COLO668 (cell line): ENCODE data around the gene QKI.
"Not testable (repeated sequence)": the region's sequence is repeated elsewhere in the genome, so short reads cannot be mapped to it uniquely, and the experiment has no call there.

Experiments used
- DNase-seq: peaks from one replicate; lab custom pipeline; 2025; ENCODE audit not compliant: unreplicated experiment; lab: John Stamatoyannopoulos, UW

The QKI gene

GRCh38 chr6:163438298-163438939 is 23.9 kb downstream of the QKI start:
- DNase-seq: no peak

DNA sequence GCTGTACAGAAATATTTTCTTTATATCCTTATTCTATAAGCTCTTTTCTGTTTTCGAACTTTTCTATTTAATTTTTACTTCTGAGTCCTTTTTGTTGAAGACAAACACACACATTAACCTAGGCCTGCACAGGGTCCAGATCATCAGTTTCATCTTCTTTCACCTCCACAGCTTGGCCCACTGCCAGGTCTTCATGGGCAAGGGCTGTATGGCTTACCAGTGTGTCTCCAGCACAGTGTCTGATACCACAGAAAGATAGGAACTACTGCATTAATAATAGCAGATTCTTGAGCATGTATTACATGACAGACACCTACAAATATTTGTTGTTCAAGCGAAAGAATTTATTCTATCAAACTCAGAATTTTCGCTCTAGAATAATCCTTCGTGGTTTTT is 24.4 kb downstream of the QKI start:
- DNase-seq: peak; percentile 61

- not testable (repeated sequence) for DNase-seq
Measured at GRCh38 chr6:163439390-163439789, 24.9 kb downstream of the QKI start.

GRCh38 chr6:163439997-163440396 is 25.5 kb downstream of the QKI start:
- no peak for DNase-seq

DNA sequence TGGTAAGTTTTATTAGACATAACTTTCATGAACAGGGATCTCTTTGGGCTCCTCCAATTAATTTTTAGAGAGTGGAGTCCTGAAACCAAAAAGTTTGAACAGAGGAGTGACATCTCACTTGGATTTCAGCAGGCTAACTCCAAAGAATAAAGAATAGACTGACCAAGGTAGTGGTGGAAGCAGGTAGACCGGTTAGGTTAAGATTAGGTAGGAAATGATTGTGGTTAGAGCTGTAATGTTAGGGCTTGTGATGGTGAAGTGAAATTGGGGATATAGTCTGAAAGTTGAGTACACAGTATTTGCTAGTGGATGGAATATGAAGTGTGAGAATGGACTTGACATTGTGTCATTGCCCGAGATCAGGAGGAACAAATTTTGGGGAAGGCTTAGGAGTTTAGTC is 27.8 kb downstream of the QKI start:
- no peak for DNase-seq

DNA sequence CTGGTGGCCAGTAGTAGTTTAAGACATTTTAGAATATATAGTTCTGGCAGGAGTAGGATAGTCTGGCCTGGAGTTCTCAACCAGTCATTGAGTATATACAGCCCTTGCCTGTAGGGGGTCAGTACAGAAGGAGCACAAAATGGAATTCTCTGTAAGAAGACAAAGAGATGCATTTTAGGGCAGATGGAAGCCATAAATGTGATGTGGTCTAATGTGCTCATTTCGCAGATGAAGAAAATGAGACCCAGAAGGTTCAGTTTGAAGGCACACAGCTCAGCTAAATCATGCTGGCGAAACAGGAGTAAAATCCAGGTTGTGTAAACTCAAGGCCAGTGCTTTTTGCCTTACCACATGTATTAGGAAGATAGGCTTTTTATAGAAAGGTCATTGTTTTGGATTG is 29.6 kb downstream of the QKI start:
- no peak for DNase-seq

- DNase-seq: no peak
Measured at GRCh38 chr6:163446549-163446948, 32.0 kb downstream of the QKI start.

- no peak for DNase-seq
Measured at GRCh38 chr6:163449076-163449475, 34.6 kb downstream of the QKI start.

DNA sequence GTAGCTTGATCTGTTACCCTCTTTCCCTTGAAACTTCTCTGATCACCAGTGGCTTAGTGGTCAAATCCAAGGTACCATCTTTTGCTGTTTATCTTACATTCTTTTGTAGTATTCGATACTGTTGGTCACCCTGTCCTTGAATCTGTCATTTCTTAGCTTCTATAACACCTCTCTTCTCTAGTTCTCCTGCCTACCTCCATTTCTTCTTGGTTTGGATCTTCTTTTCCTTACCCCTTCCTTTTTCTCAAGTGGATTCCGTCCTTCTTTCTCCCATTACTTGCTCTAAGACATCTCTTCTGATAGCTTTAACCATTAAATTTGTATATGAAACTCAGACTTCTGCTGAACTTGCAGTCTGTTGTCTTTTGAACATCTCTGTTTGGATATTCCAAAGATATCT is 39.9 kb downstream of the QKI start:
- no peak for DNase-seq

- DNase-seq: no peak
Measured at GRCh38 chr6:163455552-163455951, 41.0 kb downstream of the QKI start.

DNA sequence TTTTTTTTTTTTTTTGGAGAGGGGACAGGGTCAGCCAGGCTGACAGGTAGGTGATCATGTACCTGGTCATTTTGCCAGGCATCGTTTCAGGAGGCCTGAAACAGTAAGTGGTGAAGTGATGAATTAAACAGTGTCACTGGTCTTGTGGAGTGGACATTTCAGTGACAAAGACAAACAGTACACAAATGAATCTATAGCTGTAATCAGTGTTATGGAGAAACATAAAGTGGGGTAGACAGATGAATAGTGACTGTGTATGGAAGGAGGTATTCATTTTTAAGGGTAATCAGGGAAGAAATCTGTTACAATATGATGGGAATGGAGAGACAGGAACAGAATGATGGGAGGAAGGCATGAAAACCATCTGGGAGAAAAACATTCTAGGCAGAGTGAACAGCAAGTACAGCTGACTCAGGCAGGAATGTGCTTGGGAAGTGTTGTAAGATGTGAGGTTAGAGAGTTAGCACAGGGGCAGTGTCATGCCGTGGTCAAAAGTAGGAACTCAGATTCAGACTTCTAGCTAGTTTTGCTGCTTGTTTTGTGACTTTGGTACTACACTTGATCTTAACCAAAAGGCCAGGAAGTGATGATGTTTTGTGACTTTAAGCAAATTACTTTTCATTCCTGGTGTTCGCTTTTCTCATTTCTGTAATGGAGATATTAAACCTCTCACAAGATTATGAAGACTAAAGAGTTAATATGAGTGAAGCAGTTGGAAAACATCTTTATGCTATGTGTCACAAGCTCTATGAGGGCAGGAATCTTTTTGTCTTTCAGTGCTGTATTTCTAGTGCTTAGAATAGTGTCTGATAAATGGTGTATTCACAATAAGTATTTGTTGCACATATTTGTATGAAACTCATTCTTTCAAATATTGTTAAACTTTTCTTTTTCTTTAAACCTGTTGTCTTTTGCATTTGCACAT is 43.4 kb downstream of the QKI start:
- DNase-seq: no peak

DNA sequence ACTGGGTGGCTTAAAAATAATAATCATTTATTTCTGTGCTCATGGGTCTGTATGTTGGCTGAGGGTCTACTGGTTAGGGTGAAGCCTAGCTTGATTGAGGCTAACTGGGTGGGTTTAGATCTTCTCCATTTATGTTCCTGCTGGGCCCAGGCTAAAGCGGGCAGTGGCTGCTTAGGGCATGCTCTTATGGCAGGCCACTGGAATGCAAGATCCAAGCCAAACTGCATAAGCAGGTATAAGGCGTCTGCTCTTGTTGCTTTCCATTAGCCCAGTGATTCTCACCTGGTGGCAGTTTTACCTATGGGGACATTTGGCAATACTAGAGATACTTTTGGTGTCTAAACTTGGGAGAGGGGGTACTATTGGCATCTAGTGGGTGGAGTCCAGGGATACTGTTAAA is 44.5 kb downstream of the QKI start:
- no peak for DNase-seq

GRCh38 chr6:163459536-163459935 is 45.0 kb downstream of the QKI start:
- no peak for DNase-seq

- DNase-seq: no peak
Measured at GRCh38 chr6:163460307-163460782, 45.8 kb downstream of the QKI start.

DNA sequence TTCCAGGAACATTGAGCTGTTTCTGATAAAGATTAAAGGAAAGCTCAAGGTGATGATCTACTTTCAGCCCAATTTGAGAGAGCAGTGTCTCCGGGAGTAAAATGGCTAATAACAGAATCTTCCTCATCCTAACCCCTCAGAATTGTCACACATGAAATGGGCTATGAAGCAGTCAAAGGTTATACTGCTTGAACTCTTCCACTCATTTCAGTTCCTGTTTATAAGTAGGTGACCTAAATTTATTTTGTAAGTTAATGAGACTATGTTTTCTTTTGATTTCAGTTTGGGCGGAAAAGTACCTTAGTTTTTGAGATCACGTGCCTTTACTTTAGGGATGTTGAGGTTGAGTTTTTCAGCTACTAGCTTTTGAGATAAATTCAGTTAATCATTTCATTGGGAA is 47.2 kb downstream of the QKI start:
- no peak for DNase-seq

DNA sequence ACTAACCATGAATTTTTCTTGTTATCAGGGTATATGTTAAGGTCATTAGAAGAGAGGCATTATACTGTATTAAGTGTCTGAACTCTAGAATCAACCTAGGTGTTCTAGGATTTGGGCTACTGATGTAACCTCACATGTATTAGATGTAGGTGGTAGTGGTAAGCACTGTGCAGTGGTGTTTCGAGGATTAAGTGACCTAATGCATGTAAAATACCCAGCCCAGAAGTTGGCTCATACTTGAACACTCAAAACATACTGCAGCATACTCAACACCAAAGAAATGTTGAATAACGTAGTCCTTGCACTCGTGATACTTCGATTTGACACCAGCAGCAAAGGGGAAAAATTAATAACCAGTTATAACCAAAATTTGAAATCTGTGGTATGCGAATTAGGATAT is 48.7 kb downstream of the QKI start:
- no peak for DNase-seq

DNA sequence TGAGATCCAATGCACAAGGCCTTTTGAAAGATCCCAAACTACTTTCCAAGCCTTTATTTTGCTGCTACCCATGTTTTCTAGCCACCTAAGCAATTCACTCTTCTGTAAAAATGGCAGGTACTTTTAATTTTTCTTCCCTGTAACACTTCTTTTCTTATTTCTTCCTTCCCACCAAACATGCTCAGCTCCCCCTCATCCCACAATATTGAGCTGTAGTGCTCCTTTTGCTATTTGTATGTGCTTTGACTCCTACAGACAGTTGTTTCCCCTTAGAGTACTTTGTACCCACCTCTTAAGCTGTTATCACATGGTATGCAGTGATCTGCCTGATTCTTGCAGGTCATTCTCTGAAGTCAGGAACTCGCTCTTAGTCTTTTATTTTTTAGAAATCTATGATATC is 49.3 kb downstream of the QKI start:
- no peak for DNase-seq

DNA sequence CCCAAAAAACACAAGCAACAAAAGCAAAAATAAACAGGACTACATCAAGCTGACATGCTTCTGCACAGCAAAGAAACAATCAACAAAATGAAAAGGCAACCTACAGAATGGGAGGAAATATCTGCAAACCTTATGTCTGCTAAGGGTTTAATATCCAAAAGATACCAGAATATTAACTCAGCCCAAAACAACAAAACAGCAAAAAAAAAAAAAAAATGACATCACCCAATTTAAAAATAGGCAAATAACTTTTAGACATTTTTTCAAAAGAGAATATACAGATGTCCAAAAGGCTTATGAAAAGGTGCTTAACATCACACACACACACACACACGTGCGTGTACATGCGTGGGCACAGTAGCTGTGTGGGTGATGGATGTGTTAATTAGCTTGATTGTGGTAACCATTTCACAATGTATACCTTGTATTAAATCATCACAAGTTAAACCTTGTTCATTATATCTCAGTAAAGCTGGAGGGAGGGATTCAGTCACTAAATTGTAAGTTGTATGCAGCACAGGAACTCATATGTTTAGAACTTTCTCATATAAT is 52.4 kb downstream of the QKI start:
- no peak for DNase-seq

GRCh38 chr6:163468738-163469137 is 54.2 kb downstream of the QKI start:
- no peak for DNase-seq

DNA sequence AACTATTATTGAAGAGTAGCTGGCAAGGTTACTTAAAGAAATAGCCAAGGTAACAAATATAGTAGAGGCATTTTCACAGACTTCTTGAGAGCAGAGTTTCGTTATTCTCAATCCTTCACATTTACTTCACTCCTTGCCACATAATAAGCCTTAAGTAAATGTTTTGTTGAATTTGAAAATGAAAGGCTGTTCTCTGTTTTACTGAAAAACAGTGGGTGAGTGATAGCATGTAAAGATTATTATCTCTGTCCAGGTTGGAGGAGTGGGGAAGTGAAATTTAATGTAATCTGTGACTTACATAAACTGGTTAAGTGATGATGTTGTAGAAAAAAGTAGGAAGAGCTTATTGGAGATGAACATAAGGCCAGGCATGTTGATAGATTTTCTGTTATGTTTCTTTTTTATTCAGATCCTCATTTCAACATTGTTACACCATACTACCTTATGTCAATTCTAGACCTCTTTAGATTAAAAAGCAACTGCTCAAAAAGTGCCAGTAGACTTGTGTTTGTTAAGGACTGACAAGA is 55.0 kb downstream of the QKI start:
- no peak for DNase-seq

- DNase-seq: no peak
Measured at GRCh38 chr6:163470611-163471010, 56.1 kb downstream of the QKI start.

DNA sequence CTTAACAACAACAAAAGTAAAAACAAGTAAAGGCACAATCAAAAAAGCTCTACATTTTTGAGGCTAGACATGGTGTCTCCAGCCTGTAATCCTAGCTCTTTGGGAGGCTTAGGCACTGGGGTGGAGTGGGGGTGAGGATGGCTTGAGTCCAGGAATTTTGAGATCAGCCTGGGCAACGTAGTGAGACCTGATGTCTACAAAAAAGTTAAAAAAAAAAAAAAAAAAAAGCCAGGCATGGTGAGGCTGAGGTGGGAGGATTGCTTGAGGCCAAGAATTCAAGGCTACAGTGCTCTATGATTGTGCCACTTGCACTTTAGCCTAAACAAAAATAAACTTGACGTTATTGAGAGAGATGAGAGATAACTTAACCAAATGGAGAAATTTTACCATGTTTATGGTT is 60.1 kb downstream of the QKI start:
- no peak for DNase-seq
